Neural cell (in vitro differentiated cells): ENCODE results near the gene USP2. TPM values are rescaled to one million over a fixed set of nuclear protein-coding genes. Genes with fewer than 3 reads are reported as not detected.
"Not testable (repeated sequence)": the region's sequence is repeated elsewhere in the genome, so short reads cannot be mapped to it uniquely, and the experiment has no call there.

Experiments
- H2AFZ ChIP-seq: fragments of 200-600, 300-800 bp; sonication (generic), shearing (Covaris generic); 2 replicates; pipeline ENCODE4 v1.6.0; 2014; ENCODE audit warnings: low read depth, mild to moderate bottlenecking, antibody characterized with exemption, low read length, moderate library complexity
- H3F3A ChIP-seq: fragments of 200-600 bp; shearing (Covaris generic); 2 replicates; pipeline ENCODE4 v1.6.1; 2016; ENCODE audit warnings: mild to moderate bottlenecking, moderate library complexity, mixed read lengths, antibody characterized with exemption, low read length; ENCODE audit not compliant: insufficient read depth, poor library complexity, severe bottlenecking
- H3K27ac ChIP-seq: fragments of 200-600, 300-800 bp; sonication (generic), shearing (Covaris generic); 2 replicates; pipeline ENCODE4 v1.5.1; 2014; ENCODE audit warnings: mild to moderate bottlenecking, low read length, moderate library complexity
- H3K27me3 ChIP-seq: fragments of 300-800, 200-600 bp; sonication (generic), shearing (Covaris generic); 2 replicates; pipeline ENCODE4 v1.6.0; 2014; ENCODE audit warnings: mild to moderate bottlenecking, low read depth, low read length, moderate library complexity; ENCODE audit not compliant: insufficient read depth
- H3K36me3 ChIP-seq: fragments of 300-800, 200-600 bp; sonication (generic), shearing (Covaris generic); 2 replicates; pipeline ENCODE4 v1.5.1; 2014; ENCODE audit warnings: mild to moderate bottlenecking, antibody characterized with exemption, low read length, moderate library complexity; ENCODE audit not compliant: insufficient read depth
- H3K4me2 ChIP-seq: fragments of 300-800, 200-600 bp; sonication (generic), shearing (Covaris generic); 2 replicates; pipeline ENCODE4 v1.6.0; 2014; ENCODE audit warnings: mild to moderate bottlenecking, low read length
- H3K4me3 ChIP-seq: fragments of 300-800, 200-600 bp; sonication (generic), shearing (Covaris generic); 2 replicates; pipeline ENCODE4 v1.5.1; 2014; ENCODE audit warnings: mild to moderate bottlenecking, low read length, moderate library complexity
- H3K79me2 ChIP-seq: fragments of 200-600 bp; shearing (Covaris generic); replicated peaks from 2 replicates; pipeline ENCODE4 v1.6.0; 2014; ENCODE audit warnings: mild to moderate bottlenecking, low read length, moderate library complexity; ENCODE audit not compliant: insufficient read depth
- H3K9ac ChIP-seq: fragments of 300-800, 200-600 bp; sonication (generic), shearing (Covaris generic); 2 replicates; pipeline ENCODE4 v1.6.1; 2016; ENCODE audit warnings: mild to moderate bottlenecking, low read length, mixed read lengths
- H3K9me2 ChIP-seq: fragments of 200-600 bp; shearing (Covaris generic); 2 replicates; pipeline ENCODE4 v1.6.1; 2016; ENCODE audit warnings: mild to moderate bottlenecking, low read length, mixed read lengths; ENCODE audit not compliant: insufficient read depth
- H3K9me3 ChIP-seq: fragments of 200-600, 300-800 bp; sonication (generic), shearing (Covaris generic); 2 replicates; pipeline ENCODE4 v1.6.1; 2016; ENCODE audit warnings: mild to moderate bottlenecking, mixed run types, low read length, moderate library complexity, mixed read lengths
- H4K20me1 ChIP-seq: fragments of 200-600 bp; shearing (Covaris generic); 2 replicates; pipeline ENCODE4 v1.6.1; 2016; ENCODE audit warnings: mild to moderate bottlenecking, mixed run types; ENCODE audit not compliant: insufficient read depth
- EP300 ChIP-seq: fragments of 450-650 bp; conservative IDR thresholded peaks from 2 replicates; pipeline ENCODE4 v1.6.1; 2014; ENCODE audit warnings: antibody characterized with exemption, mild to moderate bottlenecking, moderate library complexity; ENCODE audit not compliant: poor library complexity, severe bottlenecking
- EZH2 ChIP-seq: fragments of 200-600, 300-800 bp; shearing (Covaris generic), sonication (generic); IDR thresholded peaks from 2 replicates; pipeline ENCODE4 v1.6.1; 2014; ENCODE audit warnings: antibody characterized with exemption, low read length, borderline replicate concordance, mild to moderate bottlenecking; ENCODE audit not compliant: insufficient read depth, poor library complexity, severe bottlenecking
- MXI1 ChIP-seq: fragments of 450-650 bp; conservative IDR thresholded peaks from 2 replicates; pipeline ENCODE4 v1.6.1; 2014; ENCODE audit warnings: antibody characterized with exemption, mild to moderate bottlenecking; ENCODE audit not compliant: poor library complexity, severe bottlenecking
- POLR2AphosphoS5 ChIP-seq: IDR thresholded peaks from 2 replicates; pipeline ENCODE4 v1.6.1; 2012
- RAD21 ChIP-seq: fragments of 450-650 bp; conservative IDR thresholded peaks from 2 replicates; pipeline ENCODE4 v1.6.1; 2014; ENCODE audit warnings: antibody characterized with exemption, mild to moderate bottlenecking, moderate library complexity
- SMC3 ChIP-seq: fragments of 450-650 bp; conservative IDR thresholded peaks from 2 replicates; pipeline ENCODE4 v1.6.1; 2014; ENCODE audit warnings: antibody characterized with exemption, mild to moderate bottlenecking, moderate library complexity; ENCODE audit not compliant: poor library complexity
- TAF1 ChIP-seq: IDR thresholded peaks from 2 replicates; pipeline ENCODE4 v1.6.1; 2012; ENCODE audit warnings: low read depth
- polyA plus RNA-seq: library from polyadenylated mRNA; depleted of rRNA; stranded (reverse); fragments of >200 nt; gene quantifications from 2 replicates; pipeline ENCODE4 v1.2.3, GENCODE V29; 2014
- TF ChIP-seq, protein P1 (sequence below): fragments of 450-650 bp; IDR thresholded peaks from 2 replicates; pipeline ENCODE4 v1.5.1; 2014; ENCODE audit warnings: antibody characterized with exemption, mild to moderate bottlenecking, moderate library complexity; ENCODE audit not compliant: poor library complexity, severe bottlenecking
- TF ChIP-seq, protein P2 (sequence below): IDR thresholded peaks from 2 replicates; pipeline ENCODE4 v1.6.1; 2012; ENCODE audit warnings: borderline replicate concordance

The USP2 gene
- polyA plus RNA-seq, 1 donor from 2014 or later: 0.59 TPM

DNA sequence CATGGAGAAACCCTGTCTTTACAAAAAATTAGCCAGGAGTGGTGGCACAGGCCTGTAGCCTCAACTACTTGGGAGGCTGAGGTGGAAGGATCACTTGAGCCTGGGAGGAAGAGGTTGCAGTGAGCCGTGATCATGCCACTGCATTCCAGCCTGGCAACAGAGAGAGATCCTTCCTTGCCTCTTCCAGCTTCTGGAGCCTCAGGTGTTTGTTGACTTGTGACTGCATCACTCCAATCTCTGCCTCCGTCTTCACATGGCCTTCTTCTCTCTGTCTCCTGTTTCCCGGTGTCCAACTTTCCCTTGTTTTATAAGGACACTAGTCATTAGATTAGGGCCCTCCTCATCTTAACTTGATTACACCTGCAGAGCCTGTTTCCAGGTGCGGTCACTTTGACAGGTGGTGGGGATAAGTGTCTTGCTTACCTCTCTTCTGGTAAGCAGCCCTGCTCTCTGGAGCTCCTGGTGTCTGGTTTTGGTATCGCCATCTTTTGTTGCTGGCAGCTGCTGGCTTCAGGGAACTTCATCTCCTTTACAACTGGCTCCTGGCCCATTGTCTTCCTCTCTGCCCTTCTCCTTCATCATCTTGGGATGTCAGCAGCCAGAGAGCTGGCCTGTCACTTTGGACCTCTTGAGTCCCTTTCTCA lies 8.2 kb upstream of the USP2 start:
- no peaks in the 10 kb centered on the region for H3K9me3 ChIP-seq
- no peaks in the 10 kb centered on the region for H4K20me1 ChIP-seq
- H3K27ac ChIP-seq: no peak overlapping the region
- H3F3A ChIP-seq: no peaks in the 10 kb centered on the region
- H3K36me3 ChIP-seq: no peaks in the 10 kb centered on the region
- H2AFZ ChIP-seq: no peak overlapping the region
- TF ChIP-seq, protein P1, sequence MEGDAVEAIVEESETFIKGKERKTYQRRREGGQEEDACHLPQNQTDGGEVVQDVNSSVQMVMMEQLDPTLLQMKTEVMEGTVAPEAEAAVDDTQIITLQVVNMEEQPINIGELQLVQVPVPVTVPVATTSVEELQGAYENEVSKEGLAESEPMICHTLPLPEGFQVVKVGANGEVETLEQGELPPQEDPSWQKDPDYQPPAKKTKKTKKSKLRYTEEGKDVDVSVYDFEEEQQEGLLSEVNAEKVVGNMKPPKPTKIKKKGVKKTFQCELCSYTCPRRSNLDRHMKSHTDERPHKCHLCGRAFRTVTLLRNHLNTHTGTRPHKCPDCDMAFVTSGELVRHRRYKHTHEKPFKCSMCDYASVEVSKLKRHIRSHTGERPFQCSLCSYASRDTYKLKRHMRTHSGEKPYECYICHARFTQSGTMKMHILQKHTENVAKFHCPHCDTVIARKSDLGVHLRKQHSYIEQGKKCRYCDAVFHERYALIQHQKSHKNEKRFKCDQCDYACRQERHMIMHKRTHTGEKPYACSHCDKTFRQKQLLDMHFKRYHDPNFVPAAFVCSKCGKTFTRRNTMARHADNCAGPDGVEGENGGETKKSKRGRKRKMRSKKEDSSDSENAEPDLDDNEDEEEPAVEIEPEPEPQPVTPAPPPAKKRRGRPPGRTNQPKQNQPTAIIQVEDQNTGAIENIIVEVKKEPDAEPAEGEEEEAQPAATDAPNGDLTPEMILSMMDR: peak; percentile 9
- TF ChIP-seq EP300 (no peak), TAF1 (no peak)
- H3K4me3 ChIP-seq: no peak overlapping the region
- H3K9me2 ChIP-seq: no peaks in the 10 kb centered on the region
- no peaks in the 10 kb centered on the region for H3K27me3 ChIP-seq
- H3K9ac ChIP-seq: no peak overlapping the region
- no peak overlapping the region for H3K4me2 ChIP-seq
- no peaks in the 10 kb centered on the region for H3K79me2 ChIP-seq

DNA sequence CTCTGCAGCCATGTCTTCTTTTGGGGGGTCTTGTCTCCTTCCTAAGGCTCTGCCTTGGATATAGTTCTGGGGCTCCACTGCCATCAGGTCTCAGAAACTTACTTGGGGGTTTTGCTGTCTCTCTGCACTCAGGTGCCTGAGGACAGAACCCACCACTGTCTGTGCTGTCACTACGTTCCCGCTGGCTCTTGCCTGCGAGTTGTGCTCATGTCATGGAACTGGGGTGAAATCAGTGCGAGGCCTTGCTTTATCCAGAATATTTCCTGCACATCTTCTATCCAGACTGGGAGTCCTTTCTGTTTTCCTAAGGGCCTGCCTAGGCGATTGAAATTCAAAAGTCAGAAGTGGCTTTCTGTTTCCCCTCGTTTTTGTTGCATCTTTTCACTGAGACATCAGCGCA lies 6.6 kb upstream of the USP2 start:
- no peak overlapping the region for H3K9ac ChIP-seq
- H3K4me3 ChIP-seq: no peak overlapping the region
- H3K9me3 ChIP-seq: no peaks in the 10 kb centered on the region
- H3K79me2 ChIP-seq: no peaks in the 10 kb centered on the region
- no peak overlapping the region for H3K4me2 ChIP-seq
- no peak overlapping the region for H3K27ac ChIP-seq
- H4K20me1 ChIP-seq: no peaks in the 10 kb centered on the region
- H3K27me3 ChIP-seq: peaks cover 2% of the 10 kb centered on the region
- no peaks in the 10 kb centered on the region for H3K36me3 ChIP-seq
- H3K9me2 ChIP-seq: no peaks in the 10 kb centered on the region
- TF ChIP-seq MXI1: no peak
- H3F3A ChIP-seq: no peaks in the 10 kb centered on the region
- H2AFZ ChIP-seq: no peak overlapping the region

DNA sequence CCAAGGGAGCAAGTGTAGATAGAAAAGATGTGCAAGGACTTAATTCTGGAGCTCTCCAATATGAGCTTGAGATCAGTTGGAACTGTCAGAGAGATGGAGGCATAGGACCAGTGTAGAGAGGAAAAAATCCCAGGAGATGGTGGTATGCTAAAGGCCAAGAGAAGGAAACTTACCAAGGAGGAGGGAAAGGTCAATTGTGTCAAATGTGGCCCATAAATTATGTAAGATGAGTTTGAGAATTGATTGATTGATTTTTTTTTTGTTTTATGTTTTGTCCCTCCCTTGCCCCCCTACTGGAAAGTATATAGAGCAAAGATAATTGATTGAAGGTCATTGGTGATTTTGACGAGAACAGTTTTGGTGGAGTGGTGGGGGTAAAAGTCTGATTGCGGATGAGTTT lies 2.8 kb upstream of the USP2 start:
- Histone ChIP-seq H2AFZ (no peak overlapping the region), H3K4me2 (no peak overlapping the region), H3K4me3 (no peak overlapping the region), H3K79me2 (no peaks in the 10 kb centered on the region), H3K9me2 (no peaks in the 10 kb centered on the region), H3K27ac (no peak overlapping the region), H3F3A (no peaks in the 10 kb centered on the region), H3K36me3 (no peaks in the 10 kb centered on the region), H4K20me1 (no peaks in the 10 kb centered on the region), H3K9ac (no peak overlapping the region), H3K27me3 (peaks cover 13% of the 10 kb centered on the region), H3K9me3 (no peaks in the 10 kb centered on the region)
- TF ChIP-seq EZH2 (no peak), POLR2AphosphoS5 (no peak), TAF1 (no peak), RAD21 (no peak), SMC3 (no peak), EP300 (no peak), MXI1 (no peak)
- TF ChIP-seq, protein P1: no peak
- TF ChIP-seq, protein P2, sequence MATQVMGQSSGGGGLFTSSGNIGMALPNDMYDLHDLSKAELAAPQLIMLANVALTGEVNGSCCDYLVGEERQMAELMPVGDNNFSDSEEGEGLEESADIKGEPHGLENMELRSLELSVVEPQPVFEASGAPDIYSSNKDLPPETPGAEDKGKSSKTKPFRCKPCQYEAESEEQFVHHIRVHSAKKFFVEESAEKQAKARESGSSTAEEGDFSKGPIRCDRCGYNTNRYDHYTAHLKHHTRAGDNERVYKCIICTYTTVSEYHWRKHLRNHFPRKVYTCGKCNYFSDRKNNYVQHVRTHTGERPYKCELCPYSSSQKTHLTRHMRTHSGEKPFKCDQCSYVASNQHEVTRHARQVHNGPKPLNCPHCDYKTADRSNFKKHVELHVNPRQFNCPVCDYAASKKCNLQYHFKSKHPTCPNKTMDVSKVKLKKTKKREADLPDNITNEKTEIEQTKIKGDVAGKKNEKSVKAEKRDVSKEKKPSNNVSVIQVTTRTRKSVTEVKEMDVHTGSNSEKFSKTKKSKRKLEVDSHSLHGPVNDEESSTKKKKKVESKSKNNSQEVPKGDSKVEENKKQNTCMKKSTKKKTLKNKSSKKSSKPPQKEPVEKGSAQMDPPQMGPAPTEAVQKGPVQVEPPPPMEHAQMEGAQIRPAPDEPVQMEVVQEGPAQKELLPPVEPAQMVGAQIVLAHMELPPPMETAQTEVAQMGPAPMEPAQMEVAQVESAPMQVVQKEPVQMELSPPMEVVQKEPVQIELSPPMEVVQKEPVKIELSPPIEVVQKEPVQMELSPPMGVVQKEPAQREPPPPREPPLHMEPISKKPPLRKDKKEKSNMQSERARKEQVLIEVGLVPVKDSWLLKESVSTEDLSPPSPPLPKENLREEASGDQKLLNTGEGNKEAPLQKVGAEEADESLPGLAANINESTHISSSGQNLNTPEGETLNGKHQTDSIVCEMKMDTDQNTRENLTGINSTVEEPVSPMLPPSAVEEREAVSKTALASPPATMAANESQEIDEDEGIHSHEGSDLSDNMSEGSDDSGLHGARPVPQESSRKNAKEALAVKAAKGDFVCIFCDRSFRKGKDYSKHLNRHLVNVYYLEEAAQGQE: no peak

DNA sequence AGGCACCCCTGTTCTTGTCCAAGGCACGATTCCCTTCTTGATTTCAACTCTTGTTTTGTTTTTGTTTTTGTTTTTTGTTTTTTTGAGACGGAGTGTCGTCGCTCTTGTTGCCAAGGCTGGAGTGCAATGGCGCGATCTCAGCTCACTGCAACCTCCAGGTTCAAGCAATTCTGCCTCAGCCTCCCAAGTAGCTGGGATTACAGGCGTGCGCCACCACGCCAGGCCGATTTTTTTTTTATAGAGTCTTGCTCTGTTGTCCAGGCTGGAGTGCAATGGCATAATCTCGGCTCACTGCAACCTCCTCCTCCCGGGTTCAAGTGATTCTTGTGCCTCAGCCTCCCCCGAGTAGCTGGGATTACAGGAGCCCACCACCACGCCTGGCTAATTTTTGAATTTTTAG lies 1.0 kb upstream of the USP2 start:
- H3K9me2 ChIP-seq, H3K36me3 ChIP-seq, H2AFZ ChIP-seq, H3K9ac ChIP-seq, H3K9me3 ChIP-seq, H3K4me2 ChIP-seq, H3K79me2 ChIP-seq, H3K27ac ChIP-seq, H4K20me1 ChIP-seq, H3K4me3 ChIP-seq, H3F3A ChIP-seq: not testable (repeated sequence)
- H3K27me3 ChIP-seq: peaks cover 13% of the 10 kb centered on the region
